Omental fat pad (tissue), 4 donors: ENCODE measurements around the gene SERINC1. TPM values are rescaled to one million over a fixed set of nuclear protein-coding genes. Genes with fewer than 3 reads are reported as not detected.

Source experiments
- ATAC-seq: fragments of 150-250 bp; one replicate; pipeline ENCODE4 v1.9.1; 2016; ENCODE audit warnings: mild to moderate bottlenecking, moderate library complexity; ENCODE audit not compliant: low FRiP score
- DNase-seq: peaks from one replicate; pipeline ENCODE4 v3.0.0-alpha.2; 2019; ENCODE audit warnings: low spot score
- total RNA-seq, 4 donors: library from RNA; depleted of rRNA; stranded (reverse); fragments of >200 nt; gene quantifications; one replicate each; pipeline ENCODE4 v1.1.0, GENCODE V29; 2016
- TF ChIP-seq, protein P1 (sequence below), 3 donors: fragments of 450-650 bp; IDR thresholded peaks; one replicate each; pipeline ENCODE4 v1.5.1; 2016 to 2017; ENCODE audit warnings: antibody characterized with exemption in 3 of 3, mild to moderate bottlenecking in 3 of 3, moderate library complexity in 2 of 3

Gene SERINC1
- total RNA-seq, 4 donors from 2014 or later = 233 to 277 (median 250) TPM

DNA sequence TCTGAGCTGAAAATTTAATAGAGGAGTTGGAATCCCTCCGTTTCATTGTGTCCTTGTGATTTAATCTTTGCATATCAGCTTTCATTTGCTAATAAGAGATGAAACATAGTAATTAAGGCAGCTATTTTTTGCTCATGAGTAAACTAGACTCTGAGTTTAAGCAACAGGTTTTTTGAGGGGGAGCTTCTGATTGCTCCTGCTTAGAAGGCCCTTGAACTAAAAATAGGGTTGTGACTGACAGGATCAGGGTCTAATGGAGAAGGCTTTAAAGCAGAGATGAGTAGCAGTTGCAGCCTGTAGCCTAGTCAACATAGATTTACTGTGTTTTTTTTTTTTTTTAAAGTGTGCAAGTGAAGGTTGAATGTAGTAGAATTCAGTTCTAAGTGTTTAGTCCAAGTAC lies 54.8 kb downstream of the SERINC1 start:
- ATAC-seq = no peak
- TF ChIP-seq, protein P1, sequence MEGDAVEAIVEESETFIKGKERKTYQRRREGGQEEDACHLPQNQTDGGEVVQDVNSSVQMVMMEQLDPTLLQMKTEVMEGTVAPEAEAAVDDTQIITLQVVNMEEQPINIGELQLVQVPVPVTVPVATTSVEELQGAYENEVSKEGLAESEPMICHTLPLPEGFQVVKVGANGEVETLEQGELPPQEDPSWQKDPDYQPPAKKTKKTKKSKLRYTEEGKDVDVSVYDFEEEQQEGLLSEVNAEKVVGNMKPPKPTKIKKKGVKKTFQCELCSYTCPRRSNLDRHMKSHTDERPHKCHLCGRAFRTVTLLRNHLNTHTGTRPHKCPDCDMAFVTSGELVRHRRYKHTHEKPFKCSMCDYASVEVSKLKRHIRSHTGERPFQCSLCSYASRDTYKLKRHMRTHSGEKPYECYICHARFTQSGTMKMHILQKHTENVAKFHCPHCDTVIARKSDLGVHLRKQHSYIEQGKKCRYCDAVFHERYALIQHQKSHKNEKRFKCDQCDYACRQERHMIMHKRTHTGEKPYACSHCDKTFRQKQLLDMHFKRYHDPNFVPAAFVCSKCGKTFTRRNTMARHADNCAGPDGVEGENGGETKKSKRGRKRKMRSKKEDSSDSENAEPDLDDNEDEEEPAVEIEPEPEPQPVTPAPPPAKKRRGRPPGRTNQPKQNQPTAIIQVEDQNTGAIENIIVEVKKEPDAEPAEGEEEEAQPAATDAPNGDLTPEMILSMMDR (IDR thresholded peaks at IDR 0.05) = no peak
- DNase-seq = no peak

GRCh38 chr6:122412001-122412400 lies 59.6 kb downstream of the SERINC1 start:
- ATAC-seq (no peak), DNase-seq (no peak)
- TF ChIP-seq, protein P1 (IDR thresholded peaks at IDR 0.05) = no peak

DNA sequence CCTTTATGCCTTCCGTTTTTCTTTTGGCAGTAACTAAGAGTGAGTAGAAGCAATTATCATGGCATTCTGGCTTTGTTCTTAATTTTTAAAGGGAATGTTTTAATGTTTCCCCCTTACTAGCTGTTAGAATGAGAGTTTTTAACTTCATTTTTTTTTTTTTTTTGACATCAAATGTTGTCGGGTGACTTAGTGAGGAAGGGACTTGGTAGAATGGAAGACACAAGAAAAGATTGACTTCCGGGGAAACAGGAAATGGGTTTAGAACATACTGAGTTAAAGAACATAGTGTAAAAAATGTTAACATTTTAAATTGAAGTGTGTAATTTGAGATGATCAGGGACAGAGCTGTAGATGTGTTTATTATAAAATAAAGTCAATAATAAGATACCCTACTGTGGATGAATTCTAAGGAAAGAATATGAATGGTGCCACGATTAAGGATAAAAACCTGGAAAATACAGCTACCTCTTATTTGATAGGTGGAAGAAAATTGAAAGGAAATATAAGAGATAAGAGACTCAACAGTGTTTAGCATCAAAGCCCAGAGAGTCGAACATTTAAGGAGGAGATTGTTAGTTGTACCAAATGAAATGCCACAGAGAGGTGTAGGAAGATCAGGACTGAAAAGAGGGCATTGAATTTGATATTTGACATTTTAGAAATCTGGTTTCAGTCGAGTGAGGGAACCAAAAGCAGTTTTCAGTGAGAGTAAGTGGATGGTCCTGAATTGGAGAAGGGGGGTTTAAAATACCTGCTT lies 62.7 kb downstream of the SERINC1 start:
- ATAC-seq (no peak), DNase-seq (no peak)
- TF ChIP-seq, protein P1 (IDR thresholded peaks at IDR 0.05) = no peak

DNA sequence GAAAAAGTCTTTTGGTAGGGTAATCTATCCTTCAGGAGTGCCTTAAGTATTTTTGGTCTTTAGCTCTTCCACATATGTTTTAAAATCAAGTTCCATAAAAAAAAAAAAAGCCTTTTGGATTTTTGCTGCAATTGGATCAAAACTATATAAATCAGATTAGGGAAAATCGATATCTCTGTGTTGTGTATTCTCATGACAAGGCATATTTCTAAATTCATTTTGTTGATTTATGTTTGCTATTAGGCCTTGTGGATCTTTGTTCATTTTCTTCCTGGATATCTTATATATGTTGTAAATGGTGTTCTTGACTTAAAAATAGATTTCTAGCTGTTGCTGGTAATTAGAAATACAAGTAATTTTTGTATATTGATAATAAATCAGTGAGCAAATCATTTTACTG lies 63.4 kb downstream of the SERINC1 start:
- TF ChIP-seq, protein P1 (IDR thresholded peaks at IDR 0.05) = no peak
- no peak for ATAC-seq
- no peak for DNase-seq

DNA sequence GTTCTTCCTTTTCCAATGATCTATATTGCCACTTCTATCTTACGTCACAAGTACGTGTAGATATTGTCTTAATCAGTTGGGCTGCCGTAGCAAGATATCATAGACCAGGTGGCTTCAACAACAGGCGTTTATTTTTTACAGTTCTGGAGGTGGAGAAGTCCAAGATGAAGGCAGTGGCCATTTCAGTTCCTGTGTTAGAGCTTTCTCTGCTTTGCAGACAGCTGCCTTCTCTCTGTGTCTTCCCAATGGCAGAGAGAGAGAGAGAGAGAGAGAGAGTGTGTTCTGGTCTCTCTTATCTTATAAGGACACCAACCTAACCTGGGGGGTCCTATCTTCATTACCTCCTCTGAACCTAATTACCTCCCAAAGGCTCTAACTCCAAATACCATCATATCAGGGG lies 63.9 kb downstream of the SERINC1 start:
- no peak for ATAC-seq

GRCh38 chr6:122406187-122406586 lies 65.4 kb downstream of the SERINC1 start:
- ATAC-seq (no peak), DNase-seq (no peak)
- TF ChIP-seq, protein P1 (IDR thresholded peaks at IDR 0.05) = no peak

More for the DNA sequence above, 63.9 kb downstream of the SERINC1 start:
- DNase-seq = no peak
- TF ChIP-seq, protein P1 (IDR thresholded peaks at IDR 0.05) = no peak

DNA sequence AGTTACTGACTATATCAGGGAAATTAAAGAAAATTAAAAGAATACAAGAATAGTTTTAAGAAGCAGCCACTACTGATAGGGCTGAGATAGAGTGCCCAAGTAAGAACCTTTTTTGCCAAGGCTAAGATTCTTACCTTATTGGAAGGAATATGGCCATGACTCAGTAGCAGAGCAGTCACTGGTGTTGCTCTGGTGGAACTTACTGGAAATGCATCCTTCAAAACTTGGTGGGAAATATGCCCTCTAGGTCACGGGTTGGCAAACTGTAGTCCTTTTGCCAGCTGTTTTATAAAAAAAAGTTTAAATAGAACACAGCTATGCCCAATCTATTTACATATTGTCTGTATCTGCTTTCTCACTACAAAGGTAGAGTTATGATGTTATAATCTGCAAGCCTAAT lies 66.2 kb downstream of the SERINC1 start:
- ATAC-seq (peak; percentile 51), DNase-seq (no peak)
- TF ChIP-seq, protein P1 (IDR thresholded peaks at IDR 0.05) = no peak
